ENCODE results near the gene GPR176.
A peak's percentile ranks its signal among the peaks of the same experiment; 100 is the strongest.

Gene GPR176

GRCh38 chr15:39777496-39777895, 142.6 kb downstream of the GPR176 start:
- no peak overlapping the region for H3K4me3 ChIP-seq (ENCODE audit: low read depth, low read length)
- no peak for DNase-seq
- no peak for TF ChIP-seq CTCF (IDR thresholded peaks at IDR 0.05; ENCODE audit: low read depth, low read length)
- H3K27me3 ChIP-seq = no peaks in the 10 kb centered on the region
- no peaks in the 10 kb centered on the region for H3K36me3 ChIP-seq
- peaks cover 6% of the 10 kb centered on the region for H3K4me1 ChIP-seq
- no peaks in the 10 kb centered on the region for H3K9me3 ChIP-seq

GRCh38 chr15:39776068-39776467, 144.0 kb downstream of the GPR176 start:
- Histone ChIP-seq H3K27me3 (no peaks in the 10 kb centered on the region), H3K4me1 (peaks cover 6% of the 10 kb centered on the region), H3K4me3 (ENCODE audit: low read depth, low read length) (no peak overlapping the region), H3K36me3 (no peaks in the 10 kb centered on the region), H3K9me3 (no peaks in the 10 kb centered on the region)
- DNase-seq = no peak
- TF ChIP-seq CTCF (IDR thresholded peaks at IDR 0.05; ENCODE audit: low read depth, low read length) = no peak

- no peak for DNase-seq
- no peaks in the 10 kb centered on the region for H3K27me3 ChIP-seq
- no peak for TF ChIP-seq CTCF (IDR thresholded peaks at IDR 0.05; ENCODE audit: low read depth, low read length)
- no peaks in the 10 kb centered on the region for H3K36me3 ChIP-seq
- H3K4me3 ChIP-seq (ENCODE audit: low read depth, low read length) = no peak overlapping the region
- H3K9me3 ChIP-seq = no peaks in the 10 kb centered on the region
- peaks cover 6% of the 10 kb centered on the region for H3K4me1 ChIP-seq
Observed at GRCh38 chr15:39774688-39775267, 145.3 kb downstream of the GPR176 start.

GRCh38 chr15:39770748-39771689, 149.0 kb downstream of the GPR176 start:
- H3K27me3 ChIP-seq = no peaks in the 10 kb centered on the region
- peaks cover 6% of the 10 kb centered on the region for H3K4me1 ChIP-seq
- H3K4me3 ChIP-seq (ENCODE audit: low read depth, low read length) = no peak overlapping the region
- no peak for DNase-seq
- no peaks in the 10 kb centered on the region for H3K36me3 ChIP-seq
- no peaks in the 10 kb centered on the region for H3K9me3 ChIP-seq
- no peak for TF ChIP-seq CTCF (IDR thresholded peaks at IDR 0.05; ENCODE audit: low read depth, low read length)

GRCh38 chr15:39767921-39768320, 152.1 kb downstream of the GPR176 start:
- no peaks in the 10 kb centered on the region for H3K4me1 ChIP-seq
- H3K9me3 ChIP-seq = no peaks in the 10 kb centered on the region
- peak; percentile 11; the same call in 1 of the 2 replicates for TF ChIP-seq CTCF (IDR thresholded peaks at IDR 0.05; ENCODE audit: low read depth, low read length)
- no peak overlapping the region for H3K4me3 ChIP-seq (ENCODE audit: low read depth, low read length)
- no peak for DNase-seq
- no peaks in the 10 kb centered on the region for H3K27me3 ChIP-seq
- no peaks in the 10 kb centered on the region for H3K36me3 ChIP-seq

GRCh38 chr15:39761006-39761405, 159.1 kb downstream of the GPR176 start:
- H3K4me1 ChIP-seq = no peaks in the 10 kb centered on the region
- H3K27me3 ChIP-seq = no peaks in the 10 kb centered on the region
- no peak for DNase-seq
- H3K4me3 ChIP-seq (ENCODE audit: low read depth, low read length) = no peak overlapping the region
- no peaks in the 10 kb centered on the region for H3K36me3 ChIP-seq
- no peak for TF ChIP-seq CTCF (IDR thresholded peaks at IDR 0.05; ENCODE audit: low read depth, low read length)
- H3K9me3 ChIP-seq = no peaks in the 10 kb centered on the region; the same call in 1 of the 2 replicates
